GM19455 (cell line): ENCODE measurements around the gene MKLN1.
"Not testable (repeated sequence)": the region's sequence is repeated elsewhere in the genome, so short reads cannot be mapped to it uniquely, and the experiment has no call there.

Experiments
- ATAC-seq: cut with Tn5 transposase; IDR thresholded peaks from one replicate; pipeline ENCODE4 v1.9.1; 2021; ENCODE audit not compliant: unreplicated experiment

Gene MKLN1

DNA sequence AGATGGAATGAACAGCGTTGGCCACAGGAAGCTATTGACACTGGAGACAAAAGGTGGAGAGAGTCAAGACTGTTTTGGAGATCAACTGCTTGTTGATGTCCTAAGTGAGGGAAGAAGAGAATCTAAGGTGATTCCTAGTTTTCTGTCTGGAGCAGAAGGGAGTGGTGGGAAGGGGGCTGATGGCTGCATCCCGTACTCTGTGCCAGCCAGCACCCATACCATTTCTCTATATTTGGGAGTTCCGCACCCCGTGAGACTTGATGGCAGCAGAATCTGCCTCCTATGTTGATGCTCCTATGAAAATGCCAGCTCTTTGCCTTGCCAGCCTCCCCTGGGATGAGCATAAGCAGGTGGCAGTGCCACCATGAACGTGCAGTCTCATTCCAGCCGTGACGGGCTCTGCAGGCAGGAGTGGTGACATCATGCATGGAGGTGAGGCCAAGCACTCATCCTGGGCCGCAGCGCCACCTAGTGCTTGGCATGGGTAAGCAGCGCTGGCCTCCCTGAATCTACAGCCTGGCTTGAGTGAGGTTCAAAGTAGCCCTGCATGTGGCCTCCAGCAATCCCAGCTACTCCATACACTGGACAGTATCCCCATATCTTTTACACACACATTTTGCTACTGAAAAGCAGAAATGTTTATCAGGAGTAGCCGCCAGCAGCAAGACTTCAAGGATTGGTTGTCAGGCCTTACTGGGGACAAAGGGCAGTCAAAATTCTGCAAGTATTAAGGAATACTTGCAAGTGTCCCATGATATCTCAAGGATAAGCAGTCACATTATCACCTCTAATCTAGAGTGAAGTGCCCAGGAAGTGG, 185.8 kb downstream of the MKLN1 start:
- ATAC-seq, result peak; percentile 86

DNA sequence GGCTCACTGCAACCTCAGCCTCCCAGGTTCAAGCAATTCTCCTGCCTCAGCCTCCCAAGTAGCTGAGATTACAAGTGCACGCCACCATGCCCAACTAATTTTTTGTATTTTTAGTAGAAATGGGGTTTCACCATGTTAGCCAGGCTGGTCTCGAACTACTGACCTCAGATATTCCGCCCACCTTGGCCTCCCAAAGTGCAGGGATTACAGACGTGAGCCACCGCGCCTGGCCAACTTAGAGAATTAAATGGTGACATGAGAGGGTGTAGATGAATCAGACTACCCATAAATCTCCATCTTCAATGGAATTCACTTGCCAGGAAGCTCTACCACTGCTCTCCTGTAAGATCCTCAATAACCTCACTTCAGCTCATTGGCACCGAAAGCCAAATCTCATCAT, 187.8 kb downstream of the MKLN1 start:
- not testable (repeated sequence) for ATAC-seq

DNA sequence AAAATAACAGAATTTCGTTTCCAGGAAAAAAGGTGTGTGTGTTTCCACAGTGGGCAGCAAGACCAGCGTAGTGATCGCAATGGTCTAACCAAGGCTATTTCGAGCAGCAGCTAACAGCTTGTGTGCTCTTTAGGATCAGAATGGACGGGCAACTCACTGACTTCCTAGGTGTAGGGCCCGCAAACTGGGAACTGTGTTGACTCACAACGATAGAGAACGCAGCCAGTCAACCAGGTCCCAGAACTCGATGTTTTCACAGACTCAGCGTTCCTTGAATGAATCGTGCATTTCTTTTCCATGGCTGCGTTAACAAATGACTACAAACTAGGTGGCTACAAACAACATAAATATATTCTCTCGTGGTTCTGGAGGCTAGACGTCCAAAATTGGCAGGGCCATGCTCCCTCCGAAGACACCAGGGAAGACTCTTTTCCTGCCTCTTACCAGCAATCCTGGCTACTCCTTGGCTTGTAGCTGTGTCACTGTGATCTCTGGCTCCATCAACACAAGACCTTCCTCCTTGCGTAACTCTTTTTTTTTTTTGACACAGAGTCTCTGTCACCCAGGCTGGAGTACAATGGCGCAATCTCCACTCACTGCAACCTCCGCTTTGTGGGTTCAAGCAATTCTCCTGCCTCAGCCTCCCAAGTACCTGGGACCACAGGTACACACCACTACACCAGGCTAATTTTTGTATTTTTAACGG, 189.7 kb downstream of the MKLN1 start:
- ATAC-seq, result no peak

DNA sequence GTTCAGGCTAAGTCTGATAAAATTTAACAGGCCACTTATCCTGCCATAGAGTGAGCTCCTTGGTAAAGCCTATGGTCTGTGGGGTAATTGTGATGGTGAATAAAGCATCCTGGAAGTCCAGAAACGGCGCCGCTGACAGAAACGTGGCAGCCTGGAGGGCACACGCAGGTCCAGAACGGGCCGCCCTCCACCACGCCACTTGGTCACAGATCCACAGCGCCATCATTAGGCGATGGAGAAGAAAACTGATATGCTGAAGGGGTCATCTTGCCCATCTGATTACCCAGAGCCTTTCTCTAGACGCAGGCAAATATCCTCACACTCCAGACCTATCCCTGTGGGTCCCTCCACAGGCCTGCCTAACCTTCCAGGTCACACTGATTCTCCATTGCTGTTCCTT, 190.9 kb downstream of the MKLN1 start:
- ATAC-seq, result no peak

DNA sequence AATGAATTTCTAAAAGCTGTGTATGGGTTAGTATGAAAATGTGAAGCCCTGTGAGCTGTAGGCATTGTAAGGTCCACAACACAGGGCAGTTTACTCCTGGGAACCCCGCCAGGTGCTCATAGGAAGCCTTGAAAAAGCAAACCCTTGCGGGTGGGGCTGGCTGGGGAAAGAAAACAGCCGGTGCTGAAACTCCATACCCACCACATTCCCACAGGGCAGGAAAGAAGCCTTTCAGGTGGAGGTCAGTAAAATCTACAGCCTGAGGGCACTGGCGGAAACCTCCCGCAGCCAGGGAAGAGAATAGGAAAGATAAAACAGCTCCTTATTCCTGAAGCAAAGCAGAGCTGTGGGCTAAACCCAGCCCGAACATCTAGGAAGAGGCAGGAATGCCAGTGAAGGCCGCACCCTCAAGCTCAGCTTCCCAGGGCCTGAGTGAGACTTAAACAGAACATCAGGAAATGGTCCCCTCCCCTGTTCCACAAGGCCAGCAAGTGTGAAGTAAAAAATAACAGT, 194.0 kb downstream of the MKLN1 start:
- no peak for ATAC-seq

DNA sequence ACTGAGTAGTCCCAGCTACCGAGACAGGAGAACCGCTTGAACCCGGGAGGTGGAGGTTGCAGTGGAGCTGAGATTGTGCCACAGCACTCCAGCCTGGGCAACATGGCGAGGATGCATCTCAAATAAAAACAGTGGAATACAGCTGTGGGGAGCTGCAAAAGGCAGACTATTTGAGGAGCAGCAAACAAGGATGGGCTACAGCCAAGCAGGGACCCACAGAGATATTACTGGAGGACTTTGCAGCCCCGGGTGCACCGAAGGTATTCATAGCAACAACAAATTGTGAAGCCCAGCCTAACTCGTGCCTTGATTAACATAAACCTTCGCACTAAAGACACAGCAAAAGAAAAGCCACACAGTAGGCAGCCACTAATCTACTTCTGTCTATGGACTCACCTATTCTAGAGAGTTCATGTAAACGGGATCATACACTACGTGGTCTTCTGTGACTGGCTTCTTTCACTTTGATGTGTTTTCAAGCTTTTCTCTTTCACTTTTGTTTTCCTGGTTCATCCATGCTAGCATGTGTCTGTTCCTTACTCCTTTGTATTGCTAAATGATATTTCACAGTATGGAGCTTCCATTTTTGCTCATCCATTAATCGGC, 194.8 kb downstream of the MKLN1 start:
- ATAC-seq, result no peak

DNA sequence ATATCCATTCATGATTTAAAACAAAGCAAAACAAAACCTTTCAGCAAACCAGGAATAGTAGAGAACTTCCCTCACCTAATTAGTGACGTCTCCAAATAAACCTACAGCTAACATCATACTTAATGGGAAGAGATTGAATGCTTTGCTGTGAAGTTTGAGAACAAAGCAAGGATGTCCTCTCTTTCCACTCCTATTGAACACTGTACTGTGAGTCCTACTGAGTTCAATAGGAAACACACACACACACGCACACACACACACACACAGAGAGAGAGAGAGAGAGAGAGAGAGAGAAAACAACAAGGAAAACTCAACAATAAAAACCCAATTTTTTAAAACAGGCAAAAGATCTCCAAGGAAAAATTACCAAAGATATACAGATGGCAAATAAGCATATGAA, 196.4 kb downstream of the MKLN1 start:
- no peak for ATAC-seq

DNA sequence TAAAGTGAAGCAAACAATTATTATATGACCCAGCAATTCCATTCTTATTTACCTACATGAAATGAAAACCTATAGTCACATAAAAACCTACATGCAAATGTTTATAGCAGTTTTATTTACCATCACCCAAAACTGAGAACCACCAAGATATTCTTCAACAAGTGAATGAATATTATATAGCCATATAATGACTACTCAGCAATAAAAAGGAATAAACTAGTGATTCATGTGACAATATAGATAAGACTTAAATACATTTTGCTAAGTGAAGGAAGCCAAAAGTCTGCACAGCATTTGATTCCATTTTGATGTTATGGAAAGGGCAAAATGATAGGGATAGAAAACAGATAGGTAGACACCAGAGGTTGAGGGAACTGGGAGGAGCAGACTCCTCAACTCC, 197.0 kb downstream of the MKLN1 start:
- no peak for ATAC-seq

DNA sequence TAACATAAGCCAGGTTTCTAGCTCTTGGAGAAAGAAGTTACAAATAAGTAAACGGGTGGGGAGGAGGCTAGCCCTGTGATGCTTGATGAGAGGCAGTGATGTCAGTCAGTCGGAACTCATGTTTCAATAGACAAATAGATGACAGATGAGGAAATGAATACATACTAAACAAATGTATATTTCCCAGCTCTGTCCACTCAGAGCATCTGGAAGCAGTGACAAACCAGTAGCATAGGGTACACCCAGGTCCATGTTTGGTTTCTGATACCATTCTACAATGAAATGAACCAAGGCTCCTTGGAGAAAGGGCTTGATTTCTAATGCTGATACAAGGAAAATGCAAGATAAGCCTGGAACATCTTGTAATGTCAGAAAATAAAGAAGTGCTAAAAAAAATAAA, 198.1 kb downstream of the MKLN1 start:
- no peak for ATAC-seq

DNA sequence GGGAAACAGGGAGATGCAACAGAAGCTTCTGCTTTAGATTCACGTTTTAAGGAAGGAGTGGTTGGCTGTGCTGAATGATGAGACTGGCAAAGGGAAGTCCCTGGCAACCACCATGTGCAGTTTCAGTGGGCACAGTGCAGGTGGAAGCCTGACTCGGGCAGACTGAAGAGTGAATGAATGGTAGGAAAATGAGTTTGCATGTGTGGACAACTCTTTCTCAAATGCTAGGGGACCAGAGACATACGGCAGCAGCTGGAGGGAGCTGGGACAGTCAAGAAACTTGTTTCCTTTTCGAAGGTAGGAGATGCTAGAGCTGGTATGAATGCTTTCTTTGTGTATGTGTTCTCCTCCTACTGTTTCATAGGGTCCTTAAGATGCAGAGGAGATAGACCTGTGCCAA, 199.8 kb downstream of the MKLN1 start:
- no peak for ATAC-seq

DNA sequence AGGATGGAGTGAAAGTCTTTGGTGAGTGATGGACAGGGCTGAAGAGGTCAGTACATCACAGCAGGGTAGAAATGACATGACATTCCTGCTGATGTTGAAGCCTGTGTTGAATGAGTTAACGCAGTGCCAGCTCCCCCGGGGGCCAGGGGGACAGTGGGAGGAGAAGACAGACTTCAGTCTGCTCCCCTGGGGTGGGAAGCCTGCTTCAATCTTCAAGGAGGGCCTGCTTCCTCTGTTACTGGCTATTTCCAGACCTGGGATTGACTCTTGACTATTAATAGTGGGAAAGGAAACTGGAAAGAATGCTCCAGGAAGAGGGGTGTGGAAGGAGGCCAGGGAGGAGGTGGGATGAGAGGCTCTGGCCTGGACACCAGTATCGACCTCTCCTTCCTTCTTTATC, 201.5 kb downstream of the MKLN1 start:
- ATAC-seq, result no peak

DNA sequence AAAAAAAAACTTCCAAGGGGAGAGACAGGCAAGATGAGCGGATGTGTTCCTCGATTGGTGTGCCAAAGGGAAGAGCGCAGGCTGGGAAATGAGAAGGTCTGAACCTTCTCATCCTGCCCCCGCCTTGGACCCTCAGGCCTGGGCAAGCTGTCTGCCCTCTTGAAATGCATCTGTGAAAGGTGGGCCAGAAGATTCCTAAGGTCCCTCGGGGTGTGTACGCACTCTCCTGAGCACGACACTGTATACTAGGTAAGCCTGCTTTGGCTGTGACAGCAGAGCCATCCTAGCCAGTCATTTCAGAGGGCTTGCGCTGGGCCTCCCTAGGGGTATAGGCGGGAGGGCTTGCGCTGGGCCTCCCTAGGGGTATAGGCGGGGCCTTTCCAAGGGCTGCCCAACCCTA, 201.9 kb downstream of the MKLN1 start:
- no peak for ATAC-seq

DNA sequence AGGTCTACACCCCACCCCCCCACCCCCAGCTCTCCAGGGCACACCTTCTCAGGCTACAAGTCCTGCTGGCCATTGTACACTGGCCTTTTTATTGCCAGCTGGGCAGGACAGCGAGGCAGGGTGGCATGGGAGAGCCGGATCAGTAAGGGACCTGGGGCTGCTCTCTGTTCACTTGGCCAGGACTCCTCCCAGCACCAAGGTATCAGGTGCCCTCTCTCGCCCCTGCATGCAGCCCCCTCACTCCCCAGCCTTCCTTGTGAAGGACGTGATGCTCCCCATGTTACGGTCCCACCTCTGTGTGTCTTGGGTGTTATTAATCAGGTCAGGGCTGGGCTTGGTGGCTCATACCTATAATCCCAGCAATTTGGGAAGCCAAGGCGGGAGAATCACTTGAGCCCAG, 202.5 kb downstream of the MKLN1 start:
- ATAC-seq, result no peak

DNA sequence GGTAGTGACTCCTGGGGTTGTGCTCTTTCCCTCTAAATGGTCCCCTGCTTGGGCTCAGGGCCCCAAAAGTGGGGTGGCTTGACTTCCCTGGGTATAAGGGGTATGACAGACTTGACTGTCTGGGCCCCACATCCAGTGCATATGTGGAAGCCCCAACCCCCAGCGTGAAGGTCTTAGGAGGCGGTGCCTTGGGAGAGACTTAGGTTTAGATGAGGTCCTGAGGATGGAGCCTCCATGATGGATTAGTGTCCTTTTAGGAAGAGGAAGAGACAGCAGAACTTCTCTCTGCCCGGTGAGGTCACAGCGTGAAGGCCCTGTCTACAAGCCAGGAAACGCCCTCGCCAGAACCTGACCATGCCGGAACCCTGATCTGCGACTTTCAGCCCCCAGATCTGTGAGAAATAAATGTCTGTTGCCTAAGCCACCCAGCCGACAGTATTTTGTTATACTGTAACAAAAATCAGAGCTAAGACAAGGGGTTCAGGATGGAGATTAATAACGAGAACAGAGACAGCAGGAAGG, 205.0 kb downstream of the MKLN1 start:
- ATAC-seq, result no peak

DNA sequence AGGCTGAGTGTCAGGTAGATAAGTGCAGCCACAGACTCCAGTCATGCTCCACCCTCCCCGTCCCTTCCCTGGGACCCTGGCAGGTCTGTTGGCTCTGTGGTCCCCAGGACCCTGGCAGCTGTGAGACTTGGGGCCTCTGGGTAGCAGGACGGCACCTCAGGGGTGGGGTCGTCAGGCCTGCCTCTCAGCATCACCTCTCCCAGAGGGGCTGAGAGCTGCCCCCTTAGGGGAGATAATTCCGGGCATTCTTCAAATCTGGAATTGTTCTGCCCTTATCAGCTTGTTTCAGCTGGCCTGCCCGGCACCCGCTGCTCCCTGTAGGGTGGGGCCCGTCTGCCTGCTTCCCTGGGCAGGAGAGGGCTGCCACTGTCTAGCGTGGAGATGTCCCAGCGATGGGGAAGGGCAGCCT, 205.5 kb downstream of the MKLN1 start:
- ATAC-seq, result no peak

DNA sequence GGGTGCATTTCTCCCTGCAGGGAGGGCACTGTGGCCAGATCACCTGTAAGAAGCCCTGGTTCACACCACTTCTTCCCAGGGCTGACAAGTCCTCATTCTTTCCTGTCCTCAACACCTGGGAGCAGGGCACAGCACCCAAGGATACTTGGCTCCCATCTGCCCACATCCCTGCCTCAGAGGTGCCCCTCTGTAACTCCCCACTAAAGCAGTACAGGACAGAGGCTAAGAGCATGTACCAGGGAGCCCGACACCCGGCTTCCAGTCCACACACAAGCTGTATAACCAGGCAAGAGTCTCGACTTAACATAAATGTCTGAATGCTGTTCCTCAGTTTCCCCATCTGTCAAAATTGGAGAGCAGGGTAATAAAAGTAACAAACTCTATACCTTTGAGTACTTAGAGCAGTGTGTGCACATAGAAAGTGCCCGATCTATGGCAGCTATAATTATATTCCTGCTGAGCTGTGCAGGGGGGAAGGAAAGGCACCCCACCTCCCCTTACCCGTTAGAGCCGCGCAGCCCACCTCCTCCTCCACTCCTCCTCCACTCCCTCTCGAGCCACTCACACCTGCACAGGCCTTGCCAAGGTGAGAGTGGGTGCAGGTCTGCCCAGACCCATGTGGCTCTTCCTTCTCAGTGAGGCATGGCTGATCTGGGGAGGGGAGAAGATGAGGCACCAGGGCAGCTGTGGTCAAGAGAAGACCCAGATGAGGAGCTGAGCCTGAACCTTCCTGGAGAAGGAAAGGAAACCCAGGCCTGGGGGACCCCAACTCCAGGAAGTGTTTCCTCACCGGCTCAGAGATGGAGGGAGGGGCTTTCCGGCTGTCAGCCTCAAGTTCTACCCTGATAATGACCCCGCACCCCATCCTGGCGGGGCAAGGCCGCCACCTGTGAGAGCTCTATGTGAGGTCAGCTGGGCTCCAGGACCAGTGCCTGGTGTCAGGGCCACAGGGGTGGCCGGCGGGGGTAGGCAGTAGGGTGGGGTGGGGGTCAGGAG, 206.2 kb downstream of the MKLN1 start:
- no peak for ATAC-seq

DNA sequence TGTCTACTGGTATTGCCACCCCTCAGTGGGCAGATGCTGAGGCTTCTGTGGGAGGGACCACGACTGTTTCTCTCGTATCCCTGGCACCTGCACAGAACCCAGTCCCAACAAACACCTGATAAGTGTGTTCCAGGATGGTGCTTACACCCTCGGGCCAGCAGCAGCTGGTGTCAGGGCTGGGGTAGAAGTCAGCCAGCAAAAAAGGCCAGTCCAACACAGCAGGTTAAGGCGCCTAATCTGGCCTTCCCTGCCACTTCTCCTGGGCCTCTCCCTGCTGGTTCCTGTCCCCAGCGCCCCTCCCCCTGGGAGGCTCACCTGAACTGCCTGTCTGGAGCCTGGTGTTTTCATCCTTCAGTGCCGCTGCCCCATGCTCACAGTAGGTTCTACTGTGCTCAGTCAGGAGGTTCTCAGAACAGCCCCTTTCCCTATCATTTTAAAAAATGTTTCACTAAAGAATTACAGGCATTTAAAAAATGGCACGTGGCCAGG, 208.7 kb downstream of the MKLN1 start:
- no peak for ATAC-seq

DNA sequence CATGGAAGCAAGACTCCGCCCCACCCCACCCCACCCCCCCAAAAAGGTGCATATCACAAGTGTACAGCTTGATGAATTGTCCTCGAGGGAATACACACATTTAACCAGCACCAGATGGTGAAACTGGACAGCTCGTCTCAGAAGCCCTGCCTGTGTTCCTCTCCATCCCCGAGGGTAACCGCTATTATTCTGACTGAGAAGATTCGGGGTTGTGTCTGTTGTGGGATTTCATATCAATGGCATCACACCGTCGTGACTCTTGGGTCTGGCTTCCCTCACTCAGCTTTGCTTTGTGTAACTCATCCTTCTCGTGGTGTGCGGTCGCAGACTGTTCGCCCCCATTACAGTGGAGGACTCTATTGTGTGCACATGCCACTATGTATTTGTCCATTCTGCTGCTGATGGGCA, 209.9 kb downstream of the MKLN1 start:
- ATAC-seq, result no peak

DNA sequence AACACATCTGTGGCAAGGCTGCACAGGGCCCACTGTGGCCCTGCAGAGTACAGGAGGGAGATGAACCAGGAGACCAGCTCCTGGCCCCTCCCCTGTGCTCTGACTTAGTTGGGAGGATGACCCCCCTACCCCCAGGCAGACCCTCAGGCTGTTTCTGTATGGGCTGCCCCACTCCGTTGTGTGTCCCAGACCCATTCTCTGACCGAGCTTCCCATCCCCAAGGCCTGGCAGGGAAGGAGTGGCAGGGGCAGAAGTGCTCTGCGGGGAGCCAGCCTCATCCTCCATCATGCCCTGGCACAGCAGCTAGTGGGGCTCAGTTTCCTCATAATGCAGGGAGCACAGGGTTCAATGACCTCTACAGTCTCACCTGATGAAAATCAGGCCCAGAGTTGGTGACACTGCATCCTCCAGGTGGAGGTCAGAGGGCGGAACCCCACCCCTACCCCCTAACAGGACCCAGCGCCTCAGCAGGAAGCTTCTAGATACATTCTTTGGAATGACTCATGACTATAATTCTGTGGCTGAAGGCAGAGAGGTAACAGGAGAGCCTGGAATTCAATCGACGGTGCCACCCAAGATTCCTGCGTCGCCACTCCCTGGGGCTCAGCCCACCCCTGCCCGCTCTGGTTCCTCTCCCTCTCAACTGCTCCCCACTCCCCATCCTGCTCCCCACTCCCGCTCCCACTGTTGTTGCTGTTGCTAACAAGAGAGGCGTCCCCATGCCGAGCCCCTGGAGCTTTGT, 210.6 kb downstream of the MKLN1 start:
- no peak for ATAC-seq

DNA sequence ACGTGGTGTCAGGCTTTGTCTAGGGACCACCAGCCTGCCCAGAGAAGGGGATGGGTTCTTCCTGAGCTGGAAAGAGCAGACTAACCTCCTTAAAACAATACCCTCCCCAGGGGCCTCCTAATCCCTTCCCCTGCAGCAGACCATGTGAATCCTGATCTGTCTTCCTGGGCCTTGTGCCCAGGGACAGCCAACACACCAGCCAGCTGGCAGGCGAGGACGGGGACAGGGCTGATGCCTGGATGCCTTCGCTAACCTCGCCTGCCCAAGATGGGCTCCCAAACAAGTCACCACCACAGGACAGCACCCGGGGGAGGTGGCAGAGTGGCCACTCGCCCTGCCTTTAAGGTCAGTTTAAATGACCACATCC, 211.1 kb downstream of the MKLN1 start:
- ATAC-seq, result no peak
